Measurements from ENCODE around the gene CLCN1. TPM values are rescaled to one million over a fixed set of nuclear protein-coding genes. Genes with fewer than 3 reads are reported as not detected.
A peak's percentile ranks its signal among the peaks of the same experiment; 100 is the strongest.

The CLCN1 gene
- total and polyA plus RNA-seq, 5 experiments from 2014 or later = not detected

DNA sequence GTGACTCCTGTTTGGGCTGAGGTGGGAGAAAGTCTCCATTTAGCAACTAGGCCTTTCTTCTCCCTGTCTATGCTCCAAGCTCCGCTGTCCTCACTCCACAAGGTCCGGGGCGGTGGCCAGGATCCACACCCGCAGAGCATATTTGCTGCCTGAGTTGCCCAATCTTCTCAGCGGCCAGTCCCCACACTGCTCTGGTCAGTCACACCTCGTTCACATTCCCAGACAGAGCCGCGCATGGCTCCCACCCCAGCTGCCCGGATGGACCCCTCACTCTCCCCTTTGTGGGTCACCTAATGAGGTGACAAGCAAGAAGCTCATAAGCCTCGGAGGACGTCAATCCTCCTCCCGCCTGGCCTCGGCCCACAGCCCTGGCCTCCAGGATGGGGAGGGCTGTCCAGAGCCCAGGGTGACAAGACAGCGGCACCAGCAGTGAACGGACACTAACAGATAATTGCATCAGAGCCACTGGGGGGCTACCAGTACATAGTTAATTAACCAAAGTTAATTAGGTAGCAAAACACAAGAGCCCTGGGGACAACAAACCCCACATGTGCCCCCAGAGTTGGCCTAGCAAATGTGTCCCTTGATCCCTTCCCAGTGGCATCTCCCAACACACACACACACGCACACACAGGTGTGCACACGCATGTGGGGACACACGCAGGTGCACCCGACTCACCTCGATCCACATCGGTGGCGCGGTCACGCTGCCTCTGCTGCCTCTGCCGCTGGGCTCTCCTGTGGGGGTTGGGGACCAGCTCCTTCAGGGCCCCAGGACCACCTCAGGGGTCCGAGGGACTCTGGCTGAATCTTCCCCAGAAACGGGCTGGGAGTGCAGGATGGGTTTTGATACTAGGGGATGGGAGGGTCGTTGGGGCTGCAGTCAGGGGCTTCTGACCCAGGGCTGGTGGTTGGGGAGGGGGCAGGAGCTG lies 81.0 kb downstream of the CLCN1 start:
- no peak overlapping the region for H3K4me3 Mint-ChIP-seq
- POLR2A ChIA-PET = interaction anchor here (1.0 to 11.9 kb wide), 5 partner anchors 9 to 22 kb away, joined by 3 to 91 read pairs (median 4); partner anchors contain the start of genes EPHA1 and ZYX
- no peak for DNase-seq
- no peaks in the 10 kb centered on the region for H3K27me3 Mint-ChIP-seq
- peak overlapping the region in 6 of 10 donors; percentile 48 to 89 (median 66) for H3K27ac Mint-ChIP-seq
- H3K9me3 Mint-ChIP-seq = no peaks in the 10 kb centered on the region
- ATAC-seq = no peak
- peaks cover 0 to 84% (median 4%) of the 10 kb centered on the region in 3 donors for H3K36me3 Mint-ChIP-seq
- H3K4me1 Mint-ChIP-seq = peaks cover 13 to 40% (median 25%) of the 10 kb centered on the region in 4 donors

GRCh38 chr7:143397710-143398530 lies 82.0 kb downstream of the CLCN1 start:
- Mint-ChIP-seq H3K9me3 (no peaks in the 10 kb centered on the region), H3K4me1 (peaks cover 17 to 45% (median 30%) of the 10 kb centered on the region in 4 donors), H3K27me3 (no peaks in the 10 kb centered on the region), H3K27ac (peak overlapping the region in 3 of 10 donors; percentile 32 to 63 (median 48)), H3K36me3 (peaks cover 0 to 82% (median 4%) of the 10 kb centered on the region in 3 donors), H3K4me3 (peak overlapping the region in 1 of 10 donors; percentile 55)
- POLR2A ChIA-PET = interaction anchor here (1.3 to 11.9 kb wide), 4 partner anchors 8 to 23 kb away, joined by 4 to 91 read pairs (median 6); partner anchors contain the start of genes EPHA1 and ZYX
- DNase-seq (no peak), ATAC-seq (no peak)

GRCh38 chr7:143398616-143399015 lies 82.7 kb downstream of the CLCN1 start:
- Mint-ChIP-seq H3K36me3 (peaks cover 0 to 80% (median 4%) of the 10 kb centered on the region in 3 donors), H3K9me3 (no peaks in the 10 kb centered on the region), H3K4me3 (no peak overlapping the region), H3K27me3 (no peaks in the 10 kb centered on the region), H3K27ac (peak overlapping the region in 4 of 10 donors; percentile 4 to 43 (median 19)), H3K4me1 (peaks cover 20 to 47% (median 33%) of the 10 kb centered on the region in 4 donors)
- DNase-seq (no peak), ATAC-seq (no peak)
- POLR2A ChIA-PET = interaction anchor here (1.2 to 11.9 kb wide), 4 partner anchors 8 to 111 kb away, joined by 3 to 91 read pairs (median 6); partner anchors contain the start of genes CASP2, EPHA1 and ZYX

- POLR2A ChIA-PET = interaction anchor here (1.2 to 11.1 kb wide), 3 partner anchors 17 to 111 kb away, joined by 3 to 184 read pairs (median 8); partner anchors contain the start of genes CASP2 and ZYX
- Mint-ChIP-seq H3K27me3 (no peaks in the 10 kb centered on the region), H3K36me3 (peaks cover 0 to 78% (median 4%) of the 10 kb centered on the region in 3 donors), H3K9me3 (no peaks in the 10 kb centered on the region), H3K4me3 (no peak overlapping the region), H3K27ac (peak overlapping the region in 3 of 10 donors; percentile 4 to 52 (median 43)), H3K4me1 (peaks cover 21 to 49% (median 33%) of the 10 kb centered on the region in 4 donors)
- DNase-seq (no peak), ATAC-seq (no peak)
These were observed 83.2 kb downstream of the CLCN1 start for GRCh38 chr7:143399151-143399550.

DNA sequence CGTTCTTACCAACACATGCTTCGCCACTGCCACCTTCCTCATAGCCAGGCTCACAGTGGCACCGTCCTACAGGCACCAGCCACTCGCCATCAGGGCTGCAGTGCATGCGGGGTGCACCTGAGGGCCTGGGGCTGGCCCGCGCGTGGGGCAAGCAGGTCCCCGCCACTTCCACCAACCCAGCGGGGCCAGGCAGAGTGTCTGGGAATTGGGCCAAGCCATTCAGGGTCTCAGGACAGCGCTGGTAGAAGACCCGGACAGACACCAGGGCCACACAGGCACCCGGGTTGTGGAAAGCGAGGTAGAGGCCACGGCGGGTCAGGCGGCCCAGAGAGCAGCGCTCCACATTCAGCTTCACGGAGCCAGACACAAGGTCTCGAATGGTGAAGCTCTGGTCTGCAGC lies 83.7 kb downstream of the CLCN1 start:
- Mint-ChIP-seq H3K27me3 (no peaks in the 10 kb centered on the region), H3K9me3 (no peaks in the 10 kb centered on the region), H3K4me1 (peaks cover 22 to 49% (median 36%) of the 10 kb centered on the region in 4 donors), H3K36me3 (peaks cover 0 to 81% (median 4%) of the 10 kb centered on the region in 3 donors), H3K4me3 (no peak overlapping the region), H3K27ac (peak overlapping the region in 2 of 10 donors; percentile 43 to 52)
- POLR2A ChIA-PET = interaction anchor here (1.2 to 11.1 kb wide), 3 partner anchors 18 to 112 kb away, joined by 3 to 184 read pairs (median 8); partner anchors contain the start of genes CASP2 and ZYX
- DNase-seq (no peak), ATAC-seq (no peak)

DNA sequence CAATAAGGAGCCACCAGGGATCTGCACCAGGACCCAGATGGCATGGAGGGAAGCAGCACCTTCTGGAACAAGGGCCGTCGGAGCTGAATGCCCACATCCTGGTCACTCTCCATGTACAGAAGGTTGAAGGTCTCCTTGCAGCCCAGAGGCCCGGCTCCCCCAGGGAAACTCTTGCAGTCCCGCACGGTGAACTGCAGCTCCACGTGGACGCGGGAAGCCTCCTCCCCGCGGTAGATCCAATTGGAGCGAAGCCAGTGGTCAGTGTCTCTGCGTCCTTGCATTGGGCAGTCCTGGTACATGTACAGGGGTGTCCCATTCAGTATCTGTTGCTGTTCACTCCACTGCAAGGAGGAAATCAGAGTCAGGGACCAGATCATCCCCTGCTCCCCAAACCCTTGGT lies 85.4 kb downstream of the CLCN1 start:
- DNase-seq = no peak
- peak overlapping the region in 5 of 10 donors; percentile 14 to 76 (median 62) for H3K27ac Mint-ChIP-seq
- H3K36me3 Mint-ChIP-seq = peaks cover 0 to 74% (median 4%) of the 10 kb centered on the region in 3 donors
- peaks cover 33 to 53% (median 45%) of the 10 kb centered on the region in 4 donors for H3K4me1 Mint-ChIP-seq
- POLR2A ChIA-PET = interaction anchor here (11.1 kb wide), 1 partner anchor 19 kb away, joined by 184 read pairs; the partner anchor contains the start of gene ZYX
- no peaks in the 10 kb centered on the region for H3K9me3 Mint-ChIP-seq
- H3K4me3 Mint-ChIP-seq = no peak overlapping the region
- no peak for ATAC-seq
- H3K27me3 Mint-ChIP-seq = no peaks in the 10 kb centered on the region

Small RNA genes lying within 50 kb of the gene (microRNA-seq; reads per million reads assigned to microRNA genes)
- not detected for gene MIR6892 (ENCODE audit: borderline microRNAs expressed)

Other genes with a start within 250 kb of the CLCN1 start
- not detected for gene PIP, start 184.0 kb upstream of the CLCN1 start, total RNA-seq
- gene PIP, start 184.0 kb upstream of the CLCN1 start, polyA plus RNA-seq = not detected
- not detected for gene TAS2R39, start 132.7 kb upstream of the CLCN1 start, total RNA-seq
- not detected for gene TAS2R39, start 132.7 kb upstream of the CLCN1 start, polyA plus RNA-seq
- not detected for gene TAS2R40, start 94.1 kb upstream of the CLCN1 start, total RNA-seq
- not detected for gene TAS2R40, start 94.1 kb upstream of the CLCN1 start, polyA plus RNA-seq
- 100 to 1,000 TPM; 278 to 283 TPM for gene GSTK1, start 52.7 kb upstream of the CLCN1 start, total RNA-seq
- 100 to 1,000 TPM; 310 to 355 (median 330) TPM for gene GSTK1, start 52.7 kb upstream of the CLCN1 start, polyA plus RNA-seq
- 1 to 10 TPM in 1 of 2 experiments, under 1 TPM in 1; 0.29 to 1.2 TPM for gene TMEM139, start 31.2 kb upstream of the CLCN1 start, total RNA-seq
- gene TMEM139, start 31.2 kb upstream of the CLCN1 start, polyA plus RNA-seq = under 1 TPM in 1 of 3 donors, not detected in 2; 0.60 TPM
- 10 to 100 TPM; 64.9 to 68.2 TPM for gene CASP2, start 27.8 kb upstream of the CLCN1 start, total RNA-seq
- 10 to 100 TPM; 12.1 to 22.0 (median 14.6) TPM for gene CASP2, start 27.8 kb upstream of the CLCN1 start, polyA plus RNA-seq
- 1 to 10 TPM in 1 of 2 experiments, under 1 TPM in 1; 0.78 to 1.2 TPM for gene FAM131B, start 46.6 kb downstream of the CLCN1 start, total RNA-seq
- 1 to 10 TPM in 1 of 3 donors, under 1 TPM in 2; 0.44 to 1.1 (median 0.54) TPM for gene FAM131B, start 46.6 kb downstream of the CLCN1 start, polyA plus RNA-seq
- 100 to 1,000 TPM; 138 to 151 TPM for gene ZYX, start 65.2 kb downstream of the CLCN1 start, total RNA-seq
- 100 to 1,000 TPM in 1 of 3 donors, 10 to 100 TPM in 2; 58.6 to 142 (median 82.6) TPM for gene ZYX, start 65.2 kb downstream of the CLCN1 start, polyA plus RNA-seq
- gene EPHA1, start 92.7 kb downstream of the CLCN1 start, total RNA-seq = 10 to 100 TPM; 44.8 to 44.9 TPM
- 10 to 100 TPM; 10.1 to 37.1 (median 16.2) TPM for gene EPHA1, start 92.7 kb downstream of the CLCN1 start, polyA plus RNA-seq
- 1 to 10 TPM in 1 of 2 experiments, under 1 TPM in 1; 0.96 to 1.0 TPM for gene TAS2R60, start 127.3 kb downstream of the CLCN1 start, total RNA-seq
- under 1 TPM in 1 of 3 donors, not detected in 2; 0.23 TPM for gene TAS2R60, start 127.3 kb downstream of the CLCN1 start, polyA plus RNA-seq
- gene TAS2R41, start 161.8 kb downstream of the CLCN1 start, total RNA-seq = under 1 TPM in 1 of 2 experiments, not detected in 1; 0.55 TPM
- gene TAS2R41, start 161.8 kb downstream of the CLCN1 start, polyA plus RNA-seq = not detected